H1 (cell line): ENCODE results near the gene OR51T1. TPM values are rescaled to one million over a fixed set of nuclear protein-coding genes. Genes with fewer than 3 reads are reported as not detected.

Experiments
- CTCF ChIA-PET: fragments of 300-600 bp; sonication (Branson Sonifier 250); formaldehyde crosslinking; loops from one replicate; lab custom pipeline; 2021; ENCODE audit not compliant: partially characterized antibody; lab: Charles Lee
- POLR2A ChIA-PET: fragments of 300-600 bp; sonication (Branson Sonifier 250); formaldehyde crosslinking; loops from one replicate; lab custom pipeline; 2021; ENCODE audit warnings: inconsistent platforms; ENCODE audit not compliant: partially characterized antibody; lab: Charles Lee
- DNase-seq, 2 experiments: peaks; one replicate each; pipeline versions ENCODE4 v3.0.0 to v3.0.0-alpha.2; 2010 to 2022; ENCODE audit warnings: low spot score in 2 of 2, low read depth in 1 of 2, mixed read lengths in 1 of 2
- FAIRE-seq: peaks from 2 replicates; lab custom pipeline; 2011; peaks lifted over from hg19 to GRCh38; lab: Jason Lieb, UNC
- H2AFZ ChIP-seq: 2 replicates; pipeline ENCODE4 v1.8.1; 2012; ENCODE audit warnings: low read length, inconsistent platforms
- H2AK5ac ChIP-seq: 2 replicates; pipeline ENCODE4 v1.6.1; 2013; ENCODE audit warnings: low read depth, low read length
- H2BK120ac ChIP-seq: replicated peaks from 2 replicates; pipeline ENCODE3; 2013; ENCODE audit warnings: low read depth, low read length, inconsistent platforms
- H2BK12ac ChIP-seq: 2 replicates; pipeline ENCODE4 v1.6.1; 2013; ENCODE audit warnings: low read depth, low read length
- H2BK15ac ChIP-seq: 2 replicates; pipeline ENCODE4 v1.6.1; 2013; ENCODE audit warnings: low read length
- H2BK20ac ChIP-seq: 2 replicates; pipeline ENCODE4 v1.6.1; 2013; ENCODE audit warnings: low read length
- H2BK5ac ChIP-seq: 2 replicates; pipeline ENCODE4 v1.6.1; 2013; ENCODE audit warnings: low read depth, low read length
- H3K14ac ChIP-seq: 2 replicates; pipeline ENCODE4 v1.6.1; 2013; ENCODE audit warnings: inconsistent platforms; ENCODE audit not compliant: insufficient read length
- H3K18ac ChIP-seq: 2 replicates; pipeline ENCODE4 v1.6.1; 2013; ENCODE audit warnings: low read length; ENCODE audit errors: extremely low read depth
- H3K23ac ChIP-seq: 2 replicates; pipeline ENCODE4 v1.6.1; 2013; ENCODE audit warnings: inconsistent platforms; ENCODE audit not compliant: insufficient read length
- H3K23me2 ChIP-seq: 2 replicates; pipeline ENCODE4 v1.6.1; 2013; ENCODE audit warnings: low read depth, low read length
- H3K27ac ChIP-seq: 2 replicates; pipeline ENCODE4 v1.6.1; 2011; ENCODE audit warnings: low read depth, low read length, inconsistent platforms
- H3K27me3 ChIP-seq, 4 experiments: replicated peaks in 1 of 4; 1 replicate in 1 of 4; 2 replicates in 3 of 4; pipeline versions ENCODE4 v1.6.1 to v1.8.1; 2011 to 2013; ENCODE audit warnings: low read length in 3 of 4, mild to moderate bottlenecking in 3 of 4, inconsistent platforms in 2 of 4, mixed read lengths in 2 of 4, moderate library complexity in 1 of 4; ENCODE audit not compliant: control insufficient read depth in 3 of 4, insufficient read depth in 3 of 4; ENCODE audit errors: extremely low read depth in 1 of 4
- H3K36me3 ChIP-seq, 4 experiments: 2 replicates each; pipeline versions ENCODE4 v1.6.1 to v1.8.1; 2011 to 2013; ENCODE audit warnings: mild to moderate bottlenecking in 4 of 4, low read length in 3 of 4, moderate library complexity in 2 of 4, control low read depth in 1 of 4, inconsistent platforms in 1 of 4; ENCODE audit not compliant: insufficient read depth in 4 of 4, control insufficient read depth in 2 of 4
- H3K4ac ChIP-seq: replicated peaks from 2 replicates; pipeline ENCODE3; 2013; ENCODE audit warnings: low read length, low read depth, mixed read lengths, inconsistent platforms; ENCODE audit not compliant: insufficient read length
- H3K4me1 ChIP-seq, 4 experiments: replicated peaks in 1 of 4; 1 replicate in 1 of 4; 2 replicates in 3 of 4; pipeline versions ENCODE4 v1.6.1 to v1.8.1; 2011 to 2013; ENCODE audit warnings: low read length in 3 of 4, inconsistent platforms in 2 of 4, mixed read lengths in 1 of 4; ENCODE audit not compliant: insufficient read depth in 4 of 4, control insufficient read depth in 3 of 4
- H3K4me2 ChIP-seq, 2 experiments: 2 replicates each; pipeline versions ENCODE4 v1.6.1 to v1.8.1; 2011 to 2013; ENCODE audit warnings: low read depth in 2 of 2, low read length in 2 of 2, control low read depth in 1 of 2, inconsistent platforms in 1 of 2, mild to moderate bottlenecking in 1 of 2; ENCODE audit not compliant: insufficient read depth in 1 of 2
- H3K4me3 ChIP-seq, 4 experiments: fragments of 200-600, 300-600 bp in 1 of 4; sonication (generic), shearing (Covaris generic), sonication (Bioruptor Twin) in 1 of 4; 2 replicates each; pipeline versions ENCODE4 v1.5.1 to v1.8.1; 2011 to 2016; ENCODE audit warnings: low read length in 4 of 4, low read depth in 3 of 4, control low read depth in 2 of 4, inconsistent platforms in 2 of 4, mild to moderate bottlenecking in 2 of 4, mixed read lengths in 1 of 4, moderate library complexity in 1 of 4; ENCODE audit not compliant: insufficient read depth in 2 of 4; ENCODE audit errors: extremely low read depth in 1 of 4
- H3K56ac ChIP-seq: replicated peaks from 2 replicates; pipeline ENCODE3; 2013; ENCODE audit warnings: low read depth, mild to moderate bottlenecking, mixed read lengths, low read length, inconsistent platforms; ENCODE audit not compliant: insufficient read length
- H3K79me1 ChIP-seq: 2 replicates; pipeline ENCODE4 v1.6.1; 2013; ENCODE audit warnings: low read depth, low read length, control low read depth
- H3K79me2 ChIP-seq, 2 experiments: 2 replicates each; pipeline versions ENCODE4 v1.6.1 to v1.8.1; 2012 to 2013; ENCODE audit warnings: low read length in 2 of 2, mild to moderate bottlenecking in 2 of 2, inconsistent platforms in 1 of 2; ENCODE audit not compliant: insufficient read depth in 2 of 2, control insufficient read depth in 1 of 2
- H3K9ac ChIP-seq, 4 experiments: replicated peaks in 1 of 4; 1 replicate in 1 of 4; 2 replicates in 3 of 4; pipeline versions ENCODE4 v1.6.1 to v1.8.1; 2011 to 2013; ENCODE audit warnings: low read depth in 3 of 4, low read length in 3 of 4, control low read depth in 2 of 4, mild to moderate bottlenecking in 2 of 4, moderate library complexity in 2 of 4, inconsistent platforms in 1 of 4; ENCODE audit errors: extremely low read depth in 1 of 4
- H3K9me3 ChIP-seq, 2 experiments: 2 replicates each; pipeline versions ENCODE4 v1.6.1 to v1.8.1; 2012 to 2013; ENCODE audit warnings: mild to moderate bottlenecking in 2 of 2, moderate library complexity in 2 of 2, control low read depth in 1 of 2, inconsistent platforms in 1 of 2, low read depth in 1 of 2, low read length in 1 of 2, mixed read lengths in 1 of 2; ENCODE audit not compliant: insufficient read depth in 2 of 2
- H4K20me1 ChIP-seq, 2 experiments: replicated peaks in 1 of 2; 2 replicates each; pipeline versions ENCODE3 to v1.8.1; 2011 to 2013; ENCODE audit warnings: inconsistent platforms in 2 of 2, low read length in 2 of 2, mild to moderate bottlenecking in 1 of 2; ENCODE audit not compliant: insufficient read depth in 2 of 2, control insufficient read depth in 1 of 2
- H4K5ac ChIP-seq: 2 replicates; pipeline ENCODE4 v1.6.1; 2013; ENCODE audit warnings: low read length, low read depth, mixed read lengths, inconsistent platforms; ENCODE audit not compliant: insufficient read length
- H4K8ac ChIP-seq: 2 replicates; pipeline ENCODE4 v1.8.0; 2013; ENCODE audit warnings: mild to moderate bottlenecking, moderate library complexity, low read length, inconsistent platforms; ENCODE audit not compliant: insufficient read depth; ENCODE audit errors: extremely low read depth
- H4K91ac ChIP-seq: replicated peaks from 2 replicates; pipeline ENCODE3; 2013; ENCODE audit warnings: low read length, mixed read lengths, inconsistent platforms; ENCODE audit not compliant: insufficient read length
- BRCA1 ChIP-seq: IDR thresholded peaks from 2 replicates; pipeline ENCODE4 v1.6.1; 2012; ENCODE audit warnings: low read depth, low read length, improper control_type of control experiment
- EZH2 ChIP-seq: fragments of 200-600 bp; sonication (generic); IDR thresholded peaks from 2 replicates; pipeline ENCODE4 v1.7.1; 2012; ENCODE audit warnings: low read depth, mild to moderate bottlenecking, moderate library complexity, low read length, inconsistent platforms; ENCODE audit not compliant: severe bottlenecking
- FOSL1 ChIP-seq: IDR thresholded peaks from 2 replicates; pipeline ENCODE4 v1.6.1; 2011; ENCODE audit warnings: mild to moderate bottlenecking, low read depth, low read length, moderate library complexity; ENCODE audit not compliant: insufficient read depth
- HDAC2 ChIP-seq, 2 experiments: fragments of 300-600 bp in 1 of 2; sonication (generic) in 1 of 2; IDR thresholded peaks; 2 replicates each; pipeline ENCODE4 v1.6.1; 2011 to 2012; ENCODE audit warnings: low read depth in 2 of 2, low read length in 2 of 2, mild to moderate bottlenecking in 2 of 2, moderate library complexity in 2 of 2, borderline replicate concordance in 1 of 2, inconsistent platforms in 1 of 2
- POU5F1 ChIP-seq: IDR thresholded peaks from 2 replicates; pipeline ENCODE4 v1.6.1; 2011; ENCODE audit warnings: low read depth, mild to moderate bottlenecking, low read length, moderate library complexity
- SIN3A ChIP-seq, 2 experiments: IDR thresholded peaks in 1 of 2; conservative IDR thresholded peaks in 1 of 2; 2 replicates each; pipeline ENCODE4 v1.6.1; 2011 to 2012; ENCODE audit warnings: low read length in 2 of 2, improper control_type of control experiment in 1 of 2, low read depth in 1 of 2, mild to moderate bottlenecking in 1 of 2
- SIRT6 ChIP-seq: IDR thresholded peaks from one replicate; pipeline ENCODE4 v1.7.1; 2012; ENCODE audit warnings: low read length, inconsistent platforms
- SP1 ChIP-seq: IDR thresholded peaks from 2 replicates; pipeline ENCODE4 v1.6.1; 2011; ENCODE audit warnings: low read depth, low read length
- TAF7 ChIP-seq: optimal IDR thresholded peaks from 2 replicates; pipeline ENCODE3; 2011; ENCODE audit warnings: low read depth, mild to moderate bottlenecking, inconsistent platforms, low read length, moderate library complexity, borderline replicate concordance
- TCF12 ChIP-seq: IDR thresholded peaks from 2 replicates; pipeline ENCODE4 v1.6.1; 2011; ENCODE audit warnings: low read depth, mild to moderate bottlenecking, low read length
- WGBS, 2 experiments: shearing (Covaris generic) in 1 of 2; methylation state at CpG; one replicate each; pipeline versions ENCODE4 v1.1.6 to v1.1.7; 2013 to 2015; ENCODE audit warnings: low lambda C conversion rate in 2 of 2, mixed read lengths in 2 of 2, inconsistent platforms in 1 of 2, low coverage in 1 of 2, missing lambda C conversion rate in 1 of 2; ENCODE audit not compliant: insufficient replicate concordance in 2 of 2, insufficient coverage in 1 of 2, insufficient read length in 1 of 2; ENCODE audit errors: extremely low coverage in 1 of 2, missing lambda C conversion rate in 1 of 2; 5-methylcytosine and 5-hydroxymethylcytosine counted together
- polyA plus RNA-seq, 7 experiments: library from polyadenylated mRNA; depleted of rRNA in 3 of 7; stranded (reverse) in 5 of 7; unstranded in 2 of 7; fragments of >200 nt in 5 of 7; fragments of 200-250 nt in 2 of 7; gene quantifications; 1 replicate in 5 of 7; 2 replicates in 1 of 7; 4 replicates in 1 of 7; pipeline versions ENCODE4 v1.2.1 to v1.2.3, GENCODE V29; 2011 to 2013; ENCODE audit warnings: missing spikeins in 2 of 7, mixed read lengths in 2 of 7
- total RNA-seq: library from RNA; stranded (reverse); fragmentation: NEBNext Ultra II Directional; extraction: Animal tissue kit (Norgen Biotek cat#: 25700); gene quantifications from 2 replicates; pipeline ENCODE4 v1.2.1, GENCODE V29; 2021

The OR51T1 gene
- total and polyA plus RNA-seq, 2 of the 8 experiments (the other 6 are each of a cell fraction or from before 2014, with no cell fraction given) = not detected

DNA sequence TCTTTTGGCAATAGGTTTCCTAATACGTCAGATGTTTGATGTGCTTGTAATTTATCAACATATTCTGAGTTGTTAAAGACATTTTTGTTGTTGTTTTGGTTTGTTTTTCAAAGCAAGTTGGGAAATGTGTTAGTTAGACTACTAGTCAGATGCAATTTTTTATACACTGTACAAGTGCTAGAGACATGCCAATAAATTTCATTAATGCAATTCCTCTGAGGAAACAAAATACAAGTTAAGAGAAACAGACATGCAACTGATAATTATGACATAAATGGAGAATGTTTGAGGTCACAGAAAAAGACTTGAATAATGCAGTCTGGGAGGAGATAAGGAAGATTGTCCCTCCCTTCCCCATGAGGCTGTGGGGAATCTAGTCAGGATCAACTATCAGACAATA is 5.9 kb downstream of the OR51T1 start:
- Histone ChIP-seq H3K23me2 (no peaks in the 10 kb centered on the region), H4K20me1 (no peaks in the 10 kb centered on the region), H4K8ac (no peak overlapping the region), H3K56ac (no peak overlapping the region), H3K4ac (no peak overlapping the region), H3K79me2 (no peaks in the 10 kb centered on the region), H2AK5ac (no peak overlapping the region), H3K4me1 (no peaks in the 10 kb centered on the region), H3K14ac (no peak overlapping the region), H3K79me1 (no peaks in the 10 kb centered on the region), H2BK12ac (no peak overlapping the region), H3K9me3 (no peaks in the 10 kb centered on the region), H2BK15ac (no peak overlapping the region), H3K23ac (no peak overlapping the region), H3K27ac (no peak overlapping the region), H3K36me3 (no peaks in the 10 kb centered on the region), H3K4me2 (no peak overlapping the region), H4K91ac (no peak overlapping the region), H2BK120ac (no peak overlapping the region), H2BK5ac (no peak overlapping the region), H3K4me3 (no peak overlapping the region), H4K5ac (no peak overlapping the region), H3K18ac (no peak overlapping the region), H2AFZ (no peak overlapping the region), H2BK20ac (no peak overlapping the region), H3K27me3 (no peaks in the 10 kb centered on the region)
- DNase-seq = no peak
- ChIA-PET CTCF (interaction anchor here (0.9 kb wide), 1 partner anchor 251 kb away, joined by 4 read pairs; no protein-coding TSS in a partner anchor), POLR2A (no interaction called here)
- WGBS, 2 experiments = 5% methylated on average over 1 of the region's 1 CpG; no CpG with 5 or more reads in 1 of the 2 experiments
- no peak for TF ChIP-seq SIRT6
- no peak for TF ChIP-seq SIN3A (conservative IDR thresholded peaks at IDR 0.05 in 1 of 2, IDR thresholded peaks at IDR 0.05 in 1 of 2; ENCODE audit: low read depth in 1 of 2, low read length in 2 of 2)
- TF ChIP-seq BRCA1 = no peak
- no peak for TF ChIP-seq TAF7
- no peak for TF ChIP-seq EZH2
- TF ChIP-seq TCF12 = no peak
- no peak for TF ChIP-seq POU5F1
- TF ChIP-seq SP1 = no peak
- TF ChIP-seq FOSL1 = no peak
- TF ChIP-seq HDAC2 (IDR thresholded peaks at IDR 0.05; ENCODE audit: borderline replicate concordance in 1 of 2, low read depth in 2 of 2, low read length in 2 of 2) = no peak
- TF ChIP-seq, all 59 proteins: peak for 0
- no peak for FAIRE-seq
- H3K9ac ChIP-seq = no peak overlapping the region
